IMR-90 (cell line): ENCODE measurements around the gene MDP1. TPM values are rescaled to one million over a fixed set of nuclear protein-coding genes. Genes with fewer than 3 reads are reported as not detected.

Experiments
- ATAC-seq: fragments of 200-7000 bp; cut with Tn5 transposase; 2 replicates; pipeline ENCODE4 v1.9.1; 2020; ENCODE audit warnings: low read depth, mild to moderate bottlenecking, moderate library complexity
- BruUV-seq: library from RNA; stranded (reverse); fragments of 400-500 nt; replicated peaks from 2 replicates; lab custom pipeline; 2021; lab: Mats Ljungman, UMichigan
- CTCF ChIA-PET: fragments of 300-600 bp; formaldehyde crosslinking; extraction: SDS; loops from one replicate; lab custom pipeline; 2021; ENCODE audit warnings: antibody characterized with exemption; lab: Yijun Ruan, JAX
- POLR2A ChIA-PET: fragments of 300-600 bp; sonication (Branson Sonifier 250); formaldehyde crosslinking; loops from one replicate; lab custom pipeline; 2022; ENCODE audit warnings: antibody characterized with exemption; ENCODE audit not compliant: unreplicated experiment; lab: Charles Lee
- DNase-seq: peaks from one replicate; pipeline ENCODE4 v3.0.0; 2013
- H2AFZ ChIP-seq: replicated peaks from 2 replicates; pipeline ENCODE3; 2013; ENCODE audit warnings: low read length, mild to moderate bottlenecking; ENCODE audit not compliant: poor library complexity
- H2AK5ac ChIP-seq: 2 replicates; pipeline ENCODE4 v1.6.1; 2013; ENCODE audit warnings: low read depth, low read length, inconsistent platforms
- H2AK9ac ChIP-seq: replicated peaks from 2 replicates; pipeline ENCODE3; 2013; ENCODE audit warnings: mild to moderate bottlenecking, low read depth, low read length, moderate library complexity; ENCODE audit not compliant: poor library complexity
- H2BK120ac ChIP-seq: 2 replicates; pipeline ENCODE4 v1.6.1; 2013; ENCODE audit warnings: low read depth, low read length, inconsistent platforms
- H2BK15ac ChIP-seq: 3 replicates; pipeline ENCODE4 v1.6.1; 2013; ENCODE audit warnings: low read depth, low read length, inconsistent platforms
- H2BK20ac ChIP-seq: 2 replicates; pipeline ENCODE4 v1.6.1; 2013; ENCODE audit warnings: low read depth, mild to moderate bottlenecking, inconsistent platforms, low read length, moderate library complexity
- H2BK5ac ChIP-seq: 2 replicates; pipeline ENCODE4 v1.6.1; 2013; ENCODE audit warnings: mild to moderate bottlenecking, low read depth, low read length, inconsistent platforms; ENCODE audit not compliant: poor library complexity, severe bottlenecking
- H3K14ac ChIP-seq: replicated peaks from 2 replicates; pipeline ENCODE4 v1.6.1; 2013; ENCODE audit warnings: low read depth, low read length, inconsistent platforms
- H3K18ac ChIP-seq: 2 replicates; pipeline ENCODE4 v1.6.1; 2013; ENCODE audit warnings: low read depth, low read length, control low read depth
- H3K23ac ChIP-seq: 2 replicates; pipeline ENCODE4 v1.6.1; 2013; ENCODE audit warnings: low read depth, low read length, inconsistent platforms
- H3K27ac ChIP-seq: 2 replicates; pipeline ENCODE4 v1.5.1; 2013; ENCODE audit warnings: mild to moderate bottlenecking, control low read depth, low read length; ENCODE audit not compliant: insufficient read depth
- H3K27me3 ChIP-seq: 2 replicates; pipeline ENCODE4 v1.6.1; 2013; ENCODE audit warnings: low read length; ENCODE audit not compliant: control insufficient read depth, insufficient read depth
- H3K36me3 ChIP-seq: 2 replicates; pipeline ENCODE4 v1.6.1; 2013; ENCODE audit warnings: low read length, mixed read lengths; ENCODE audit not compliant: control insufficient read depth, insufficient read depth
- H3K4ac ChIP-seq: 2 replicates; pipeline ENCODE4 v1.6.1; 2013; ENCODE audit warnings: low read depth, low read length, inconsistent platforms
- H3K4me1 ChIP-seq: 2 replicates; pipeline ENCODE4 v1.6.1; 2013; ENCODE audit warnings: low read length, mixed read lengths; ENCODE audit not compliant: control insufficient read depth, insufficient read depth
- H3K4me2 ChIP-seq: 2 replicates; pipeline ENCODE4 v1.6.1; 2013; ENCODE audit warnings: low read depth, mild to moderate bottlenecking, control low read depth, low read length, moderate library complexity
- H3K4me3 ChIP-seq: 2 replicates; pipeline ENCODE4 v1.5.1; 2013; ENCODE audit warnings: low read depth, mild to moderate bottlenecking, control low read depth, low read length, moderate library complexity; ENCODE audit not compliant: insufficient read depth
- H3K56ac ChIP-seq: 2 replicates; pipeline ENCODE4 v1.6.1; 2013; ENCODE audit warnings: low read length, inconsistent platforms; ENCODE audit not compliant: insufficient read depth; ENCODE audit errors: extremely low read depth
- H3K79me1 ChIP-seq, 2 experiments: 2 replicates each; pipeline ENCODE4 v1.6.1; 2013; ENCODE audit warnings: low read length in 2 of 2, inconsistent platforms in 1 of 2, low read depth in 1 of 2
- H3K9ac ChIP-seq: 2 replicates; pipeline ENCODE4 v1.6.1; 2013; ENCODE audit warnings: low read depth, low read length, control low read depth
- H3K9me1 ChIP-seq: 2 replicates; pipeline ENCODE4 v1.6.1; 2013; ENCODE audit warnings: low read length, inconsistent platforms; ENCODE audit not compliant: insufficient read depth
- H3K9me3 ChIP-seq: 2 replicates; pipeline ENCODE4 v1.6.1; 2013; ENCODE audit warnings: low read length; ENCODE audit not compliant: control insufficient read depth, insufficient read depth
- H4K20me1 ChIP-seq: 2 replicates; pipeline ENCODE4 v1.6.1; 2013; ENCODE audit warnings: low read length, inconsistent platforms; ENCODE audit not compliant: insufficient read depth
- H4K5ac ChIP-seq: 2 replicates; pipeline ENCODE4 v1.6.1; 2013; ENCODE audit warnings: mild to moderate bottlenecking, low read depth, low read length, control low read depth
- H4K8ac ChIP-seq, 2 experiments: 2 replicates each; pipeline ENCODE4 v1.6.1; 2013; ENCODE audit warnings: low read depth in 2 of 2, low read length in 2 of 2, control low read depth in 1 of 2, inconsistent platforms in 1 of 2
- H4K91ac ChIP-seq: 2 replicates; pipeline ENCODE4 v1.6.1; 2013; ENCODE audit warnings: low read depth, low read length, inconsistent platforms; ENCODE audit not compliant: insufficient read depth
- CHD1 ChIP-seq: IDR thresholded peaks from 2 replicates; pipeline ENCODE4 v1.6.1; 2012; ENCODE audit warnings: low read depth, low read length, improper control_type of control experiment
- ELK1 ChIP-seq: fragments of 150-350 bp; IDR thresholded peaks from 2 replicates; pipeline ENCODE4 v1.6.1; 2016; ENCODE audit warnings: low read depth, mild to moderate bottlenecking, low read length, moderate library complexity, borderline replicate concordance
- WGBS, 2 experiments: methylation state at CpG; one replicate each; pipeline versions ENCODE4 v1.1.5 to v1.1.7; 2013; ENCODE audit warnings: missing lambda C conversion rate in 2 of 2; ENCODE audit not compliant: insufficient read length in 1 of 2; ENCODE audit errors: extremely low coverage in 2 of 2; 5-methylcytosine and 5-hydroxymethylcytosine counted together
- dilution Hi-C: fragments of 300-500 bp; cut with HindIII; formaldehyde crosslinking; loops from one replicate; pipeline ENCODE4 v1.14.3; 2018; ENCODE audit warnings: low sequenced_read_pairs; ENCODE audit not compliant: unreplicated experiment
- in situ Hi-C: fragments of 300-500 bp; cut with MboI; formaldehyde crosslinking; loops from 3 replicates; pipeline ENCODE4 v1.14.3; 2019; ENCODE audit warnings: low sequenced_read_pairs, inconsistent platforms, mixed read lengths
- intact Hi-C: fragments of 100-400 bp; cut with micrococcal nuclease; formaldehyde crosslinking; loops from 2 replicates; pipeline ENCODE4 v1.10.0; 2022
- polyA plus RNA-seq, 3 experiments: library from polyadenylated mRNA; depleted of rRNA; stranded (reverse); fragments of >200 nt; gene quantifications; 2 replicates each; pipeline ENCODE4 v1.2.3, GENCODE V29; 2012; ENCODE audit warnings: low replicate concordance in 1 of 3
- total RNA-seq: library from RNA; depleted of rRNA; stranded (reverse); fragments of >200 nt; gene quantifications from 2 replicates; pipeline ENCODE4 v1.2.3, GENCODE V29; 2012

MDP1 gene
- total and polyA plus RNA-seq, 2 of the 4 experiments (the other 2 are of a cell fraction) = 15.1 to 17.8 TPM

- TF ChIP-seq ELK1 = no peak
Measured at GRCh38 chr14:24258119-24258518, 42.3 kb upstream of the MDP1 start (continued).

GRCh38 chr14:24256960-24257359 lies 41.1 kb upstream of the MDP1 start:
- dilution Hi-C loops = no loop called here
- Histone ChIP-seq H3K4me3 (no peak overlapping the region), H2BK20ac (no peak overlapping the region), H4K5ac (no peak overlapping the region), H4K8ac (no peak overlapping the region), H3K18ac (no peak overlapping the region), H3K27me3 (no peaks in the 10 kb centered on the region), H3K23ac (no peak overlapping the region), H2AK5ac (no peak overlapping the region), H4K20me1 (no peaks in the 10 kb centered on the region), H2BK15ac (no peak overlapping the region), H2AFZ (no peak overlapping the region), H3K56ac (no peak overlapping the region), H4K91ac (no peak overlapping the region), H3K9me1 (peaks cover 30% of the 10 kb centered on the region), H3K14ac (no peak overlapping the region), H3K4me1 (peaks cover 16% of the 10 kb centered on the region), H3K27ac (no peak overlapping the region), H3K9ac (no peak overlapping the region), H3K4ac (no peak overlapping the region), H3K9me3 (no peaks in the 10 kb centered on the region), H2BK5ac (no peak overlapping the region), H2BK120ac (0 out of 2 replicates have a peak overlapping the region, but pooled peaks have one; percentile 17), H2AK9ac (no peak overlapping the region), H3K79me1 (peaks cover 0 to 2% of the 10 kb centered on the region in 2 experiments; a peak in 1 of 4 replicates), H3K4me2 (no peak overlapping the region), H3K36me3 (peaks cover 2% of the 10 kb centered on the region; the same call in 1 of the 2 replicates)
- TF ChIP-seq CHD1 (no peak), ELK1 (no peak)
- ATAC-seq = 0 out of 2 replicates have a peak, but pooled peaks have one; percentile 31
- no TSS peak for BruUV-seq
- in situ Hi-C loops = no loop called here
- WGBS, 2 experiments = 40% methylated on average over 1 of the region's 4 CpGs; no CpG with 5 or more reads in 1 of the 2 experiments
- CTCF ChIA-PET = no interaction called here
- no peak for DNase-seq
- POLR2A ChIA-PET = interaction anchor here (0.6 to 0.8 kb wide), 2 partner anchors 14 to 15 kb away, joined by 3 to 11 read pairs; partner anchors contain the start of gene RABGGTA
- intact Hi-C loops = loop anchor here (2.0 kb wide), 1 partner anchor 14 kb away; the partner anchor contains the start of gene RABGGTA
